Karpas-422 (cell line): ENCODE results near the gene RMND1. TPM values are rescaled to one million over a fixed set of nuclear protein-coding genes. Genes with fewer than 3 reads are reported as not detected.

Experiments used
- DNase-seq: peaks from one replicate; pipeline ENCODE4 v3.0.0-alpha.2; 2015
- H2AFZ ChIP-seq: fragments of 200-600 bp; sonication (generic); 2 replicates; pipeline ENCODE4 v1.6.1; 2014; ENCODE audit warnings: antibody characterized with exemption, low read length, mixed read lengths
- H3K27ac ChIP-seq: fragments of 200-600 bp; sonication (generic); 2 replicates; pipeline ENCODE4 v1.5.1; 2014; ENCODE audit warnings: mild to moderate bottlenecking, low read length, moderate library complexity
- H3K27me3 ChIP-seq: fragments of 200-600 bp; sonication (generic); 2 replicates; pipeline ENCODE4 v1.6.1; 2014; ENCODE audit warnings: low read length, mixed read lengths
- H3K36me3 ChIP-seq: fragments of 200-600 bp; sonication (generic); 2 replicates; pipeline ENCODE4 v1.6.1; 2014; ENCODE audit warnings: low read length, mixed read lengths; ENCODE audit not compliant: insufficient read depth
- H3K4me1 ChIP-seq: fragments of 200-600 bp; sonication (generic); 2 replicates; pipeline ENCODE4 v1.6.1; 2014; ENCODE audit warnings: mild to moderate bottlenecking, low read length, mixed read lengths
- H3K4me2 ChIP-seq: fragments of 200-600 bp; sonication (generic); 2 replicates; pipeline ENCODE4 v1.6.1; 2014; ENCODE audit warnings: low read length, low read depth, mild to moderate bottlenecking; ENCODE audit not compliant: poor library complexity, severe bottlenecking
- H3K4me3 ChIP-seq: fragments of 200-600 bp; sonication (generic); 2 replicates; pipeline ENCODE4 v1.5.1; 2014; ENCODE audit warnings: mild to moderate bottlenecking, antibody characterized with exemption, low read length, mixed read lengths
- H3K79me2 ChIP-seq: fragments of 200-600 bp; sonication (generic); 2 replicates; pipeline ENCODE4 v1.6.1; 2014; ENCODE audit warnings: mild to moderate bottlenecking, low read length, mixed read lengths
- H3K9ac ChIP-seq: fragments of 200-600 bp; sonication (generic); 2 replicates; pipeline ENCODE4 v1.6.0; 2014; ENCODE audit warnings: low read length
- H3K9me2 ChIP-seq: fragments of 200-600 bp; sonication (generic), shearing (Covaris generic); replicated peaks from 2 replicates; pipeline ENCODE4 v1.6.0; 2014; ENCODE audit warnings: mild to moderate bottlenecking, low read length, moderate library complexity; ENCODE audit not compliant: insufficient read depth
- H3K9me3 ChIP-seq: fragments of 300-700, 200-600 bp; sonication (generic); 2 replicates; pipeline ENCODE4 v1.6.1; 2014; ENCODE audit warnings: low read length, mixed read lengths
- H4K20me1 ChIP-seq: fragments of 200-600 bp; sonication (generic); 2 replicates; pipeline ENCODE4 v1.6.1; 2014; ENCODE audit warnings: mild to moderate bottlenecking, antibody characterized with exemption, low read length, low read depth; ENCODE audit not compliant: insufficient read depth
- total RNA-seq: library from RNA; depleted of rRNA; stranded (reverse); fragments of >200 nt; shearing (Covaris generic); gene quantifications from 2 replicates; pipeline ENCODE4 v1.2.3, GENCODE V29; 2014; ENCODE audit warnings: low replicate concordance

Gene RMND1
- total RNA-seq, 1 experiment from 2014 or later, result 25.3 TPM

GRCh38 chr6:151440498-151440897, 11.4 kb downstream of the RMND1 start:
- Histone ChIP-seq H3K27ac (no peak overlapping the region), H3K4me3 (no peak overlapping the region), H3K79me2 (peaks cover 94% of the 10 kb centered on the region), H3K4me1 (peaks cover 21% of the 10 kb centered on the region), H3K4me2 (no peak overlapping the region), H3K27me3 (no peaks in the 10 kb centered on the region), H3K9me2 (no peaks in the 10 kb centered on the region), H2AFZ (no peak overlapping the region), H4K20me1 (no peaks in the 10 kb centered on the region), H3K9ac (no peak overlapping the region), H3K36me3 (peaks cover 14% of the 10 kb centered on the region; the same call in 1 of the 2 replicates), H3K9me3 (no peaks in the 10 kb centered on the region)
- DNase-seq, result no peak

GRCh38 chr6:151437401-151437800, 14.5 kb downstream of the RMND1 start:
- DNase-seq, result no peak
- H3K9me3 ChIP-seq, result no peaks in the 10 kb centered on the region
- no peak overlapping the region for H3K9ac ChIP-seq
- H3K79me2 ChIP-seq, result peaks cover 75% of the 10 kb centered on the region
- no peaks in the 10 kb centered on the region for H4K20me1 ChIP-seq
- no peak overlapping the region for H2AFZ ChIP-seq
- H3K27me3 ChIP-seq, result no peaks in the 10 kb centered on the region
- H3K27ac ChIP-seq, result no peak overlapping the region
- no peak overlapping the region for H3K4me2 ChIP-seq
- H3K4me1 ChIP-seq, result peaks cover 42% of the 10 kb centered on the region
- peaks cover 9% of the 10 kb centered on the region; the same call in 1 of the 2 replicates for H3K36me3 ChIP-seq
- H3K9me2 ChIP-seq, result no peaks in the 10 kb centered on the region
- H3K4me3 ChIP-seq, result no peak overlapping the region

DNA sequence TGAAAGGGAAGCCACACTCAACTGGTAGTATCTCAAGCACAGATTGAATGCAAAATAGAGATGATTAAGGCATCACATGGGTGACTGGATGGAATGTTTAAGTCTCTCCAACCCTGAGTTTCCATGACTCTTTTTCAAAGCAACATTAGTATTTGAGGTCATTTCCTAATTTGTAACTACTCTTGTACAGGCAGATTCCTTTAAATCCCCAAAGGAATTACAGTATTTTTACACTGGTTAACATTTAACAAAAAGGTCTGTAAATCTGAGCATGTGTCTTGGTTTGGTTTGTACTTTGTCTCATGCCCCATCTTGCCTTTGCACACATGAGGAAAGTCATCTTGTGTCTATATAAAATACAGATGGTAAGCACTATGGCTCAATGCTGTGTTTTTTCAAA, 15.1 kb downstream of the RMND1 start:
- Histone ChIP-seq H3K9me2 (no peaks in the 10 kb centered on the region), H3K79me2 (peaks cover 70% of the 10 kb centered on the region), H3K9ac (no peak overlapping the region), H3K4me2 (no peak overlapping the region), H3K4me3 (no peak overlapping the region), H3K27me3 (no peaks in the 10 kb centered on the region), H3K27ac (no peak overlapping the region), H4K20me1 (no peaks in the 10 kb centered on the region), H3K4me1 (peaks cover 42% of the 10 kb centered on the region), H3K36me3 (peaks cover 9% of the 10 kb centered on the region; the same call in 1 of the 2 replicates), H3K9me3 (no peaks in the 10 kb centered on the region), H2AFZ (no peak overlapping the region)
- no peak for DNase-seq

DNA sequence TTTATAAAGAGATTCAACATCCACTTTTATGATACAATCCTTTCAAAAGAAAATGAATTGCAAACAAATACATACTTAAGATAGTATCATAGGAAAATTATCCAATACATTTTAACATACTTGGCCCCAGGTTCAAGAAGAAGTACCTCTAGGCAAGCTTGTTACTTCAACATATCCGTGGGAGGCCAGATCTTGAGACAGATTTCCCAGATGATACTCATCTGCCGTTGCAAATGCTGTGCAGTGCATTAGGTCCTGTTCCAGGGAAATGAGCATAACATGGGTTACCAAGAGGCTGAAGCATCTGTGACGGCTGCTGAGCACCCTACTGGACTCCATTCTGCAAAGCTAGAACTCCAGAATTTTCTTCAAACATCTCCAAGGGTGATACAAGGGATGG, 15.6 kb downstream of the RMND1 start:
- H3K79me2 ChIP-seq, result peaks cover 65% of the 10 kb centered on the region
- peaks cover 9% of the 10 kb centered on the region; the same call in 1 of the 2 replicates for H3K36me3 ChIP-seq
- H3K27ac ChIP-seq, result no peak overlapping the region
- no peaks in the 10 kb centered on the region for H3K9me3 ChIP-seq
- H3K9me2 ChIP-seq, result no peaks in the 10 kb centered on the region
- H3K9ac ChIP-seq, result no peak overlapping the region
- H3K4me2 ChIP-seq, result no peak overlapping the region
- no peak overlapping the region for H2AFZ ChIP-seq
- H3K27me3 ChIP-seq, result no peaks in the 10 kb centered on the region
- H4K20me1 ChIP-seq, result no peaks in the 10 kb centered on the region
- no peak overlapping the region for H3K4me3 ChIP-seq
- no peak for DNase-seq
- H3K4me1 ChIP-seq, result peaks cover 38% of the 10 kb centered on the region

GRCh38 chr6:151434369-151434768, 17.6 kb downstream of the RMND1 start:
- Histone ChIP-seq H4K20me1 (no peaks in the 10 kb centered on the region), H3K4me2 (peak overlapping the region; percentile 24), H3K9me3 (no peaks in the 10 kb centered on the region), H3K27me3 (no peaks in the 10 kb centered on the region), H3K27ac (peak overlapping the region; percentile 47; the same call in 1 of the 2 replicates), H3K36me3 (peaks cover 23% of the 10 kb centered on the region; the same call in 1 of the 2 replicates), H3K4me3 (no peak overlapping the region; the same call in 1 of the 2 replicates), H3K9me2 (no peaks in the 10 kb centered on the region), H2AFZ (no peak overlapping the region), H3K4me1 (peaks cover 32% of the 10 kb centered on the region), H3K9ac (no peak overlapping the region), H3K79me2 (peaks cover 47% of the 10 kb centered on the region)
- DNase-seq, result peak; percentile 60

- H3K36me3 ChIP-seq, result peaks cover 34% of the 10 kb centered on the region
- H2AFZ ChIP-seq, result no peak overlapping the region
- H3K27me3 ChIP-seq, result no peaks in the 10 kb centered on the region
- H4K20me1 ChIP-seq, result no peaks in the 10 kb centered on the region
- no peak overlapping the region for H3K4me3 ChIP-seq
- H3K9me3 ChIP-seq, result no peaks in the 10 kb centered on the region
- H3K4me1 ChIP-seq, result peaks cover 32% of the 10 kb centered on the region
- no peaks in the 10 kb centered on the region for H3K9me2 ChIP-seq
- no peak for DNase-seq
- no peak overlapping the region for H3K9ac ChIP-seq
- H3K27ac ChIP-seq, result no peak overlapping the region
- peaks cover 30% of the 10 kb centered on the region for H3K79me2 ChIP-seq
- no peak overlapping the region for H3K4me2 ChIP-seq
Measured at GRCh38 chr6:151432651-151433050, 19.3 kb downstream of the RMND1 start.

DNA sequence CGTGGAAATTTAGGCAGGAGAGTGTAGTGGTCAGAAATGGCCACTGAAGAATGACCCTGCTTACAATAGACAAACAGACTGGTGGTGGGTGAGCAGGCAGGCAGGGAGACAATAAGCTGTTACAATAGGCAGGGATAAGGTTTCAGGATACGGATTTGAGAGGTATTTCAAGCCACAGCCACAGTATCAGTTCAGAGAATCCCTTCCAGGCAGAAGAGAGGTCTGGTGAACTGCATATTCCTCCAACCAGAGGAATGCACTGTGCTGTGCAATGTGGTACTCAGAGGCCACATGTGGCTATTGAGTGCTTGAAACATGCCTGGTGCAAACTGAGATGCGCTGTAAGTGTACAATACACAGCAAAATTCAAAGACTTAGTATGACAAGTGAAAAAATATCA, 20.6 kb downstream of the RMND1 start:
- Histone ChIP-seq H3K9me2 (no peaks in the 10 kb centered on the region), H3K27me3 (no peaks in the 10 kb centered on the region), H3K4me3 (no peak overlapping the region), H3K9ac (no peak overlapping the region), H3K79me2 (peaks cover 17% of the 10 kb centered on the region), H3K36me3 (peaks cover 40% of the 10 kb centered on the region), H3K4me1 (peaks cover 22% of the 10 kb centered on the region), H4K20me1 (no peaks in the 10 kb centered on the region), H3K9me3 (no peaks in the 10 kb centered on the region), H3K4me2 (no peak overlapping the region), H2AFZ (no peak overlapping the region), H3K27ac (no peak overlapping the region)
- DNase-seq, result no peak

GRCh38 chr6:151430886-151431285, 21.0 kb downstream of the RMND1 start:
- Histone ChIP-seq H2AFZ (no peak overlapping the region), H3K9ac (no peak overlapping the region), H3K36me3 (peaks cover 40% of the 10 kb centered on the region), H3K27ac (no peak overlapping the region), H3K79me2 (peaks cover 13% of the 10 kb centered on the region), H3K4me2 (no peak overlapping the region), H3K9me2 (no peaks in the 10 kb centered on the region), H3K4me3 (no peak overlapping the region), H3K9me3 (no peaks in the 10 kb centered on the region), H4K20me1 (no peaks in the 10 kb centered on the region), H3K27me3 (no peaks in the 10 kb centered on the region), H3K4me1 (peaks cover 21% of the 10 kb centered on the region)
- no peak for DNase-seq
